Epidermal melanocyte (primary cell): Measurements from ENCODE around the gene KLHL40.

Experiments used
- DNase-seq: peaks from one replicate; pipeline ENCODE4 v3.0.0; 2011; ENCODE audit warnings: low spot score; ENCODE audit not compliant: insufficient read length

The KLHL40 gene

GRCh38 chr3:42685363-42685881, at the start of gene KLHL40:
Gene KLHL40, plus strand, starts transcription at chr3:42685537. Its CDS starts 82 bp downstream, at chr3:42685619.
- DNase-seq = no peak

DNA sequence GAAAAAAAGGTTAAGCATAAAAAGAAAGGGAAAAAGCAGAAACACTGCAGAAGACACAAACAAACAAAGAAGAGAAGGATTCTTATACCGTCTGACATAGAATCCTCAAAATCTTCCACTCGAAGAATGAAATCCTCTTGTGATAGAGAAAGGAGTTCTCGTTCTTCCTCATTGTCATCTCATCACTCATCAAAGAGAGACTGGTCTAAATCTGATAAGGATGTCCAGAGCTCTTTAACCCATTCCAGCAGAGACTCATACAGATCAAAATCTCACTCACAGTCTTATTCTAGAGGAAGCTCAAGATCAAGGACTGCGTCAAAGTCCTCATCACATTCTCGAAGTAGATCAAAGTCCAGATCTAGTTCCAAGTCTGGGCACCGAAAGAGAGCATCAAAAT, 48.3 kb upstream of the KLHL40 start:
- no peak for DNase-seq

- DNase-seq = no peak
Observed at GRCh38 chr3:42638339-42638842, 46.9 kb upstream of the KLHL40 start.

DNA sequence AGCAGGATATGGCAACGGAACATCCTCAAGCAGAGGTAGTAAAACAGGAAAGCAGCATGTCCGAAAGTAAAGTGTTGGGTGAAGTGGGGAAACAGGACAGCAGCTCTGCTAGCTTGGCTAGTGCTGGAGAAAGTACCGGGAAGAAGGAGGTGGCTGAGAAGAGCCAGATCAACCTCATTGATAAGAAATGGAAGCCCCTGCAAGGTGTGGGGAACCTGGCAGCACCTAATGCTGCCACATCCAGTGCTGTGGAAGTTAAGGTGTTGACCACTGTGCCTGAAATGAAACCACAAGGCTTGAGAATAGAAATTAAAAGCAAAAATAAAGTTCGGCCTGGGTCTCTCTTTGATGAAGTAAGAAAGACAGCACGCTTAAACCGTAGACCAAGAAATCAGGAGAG, 46.1 kb upstream of the KLHL40 start:
- no peak for DNase-seq

DNA sequence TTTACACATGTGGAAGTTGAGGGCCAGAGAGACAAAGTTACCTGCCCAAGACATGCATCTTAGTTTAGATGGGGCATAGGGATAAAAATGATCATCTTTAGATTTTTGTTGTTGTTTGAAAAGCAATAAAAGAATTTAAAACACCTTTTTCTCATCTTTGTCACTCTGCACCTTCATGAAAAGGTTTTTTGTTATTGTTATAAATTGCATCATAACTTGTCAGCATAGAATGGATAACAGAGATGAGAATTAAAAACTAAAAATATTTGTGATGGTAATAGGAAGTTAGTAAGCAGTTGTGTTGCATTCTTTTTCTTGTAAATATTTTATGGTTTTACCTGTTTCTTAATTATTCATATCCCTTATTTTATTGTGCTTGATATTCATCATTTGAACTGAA, 45.2 kb upstream of the KLHL40 start:
- DNase-seq = no peak

DNA sequence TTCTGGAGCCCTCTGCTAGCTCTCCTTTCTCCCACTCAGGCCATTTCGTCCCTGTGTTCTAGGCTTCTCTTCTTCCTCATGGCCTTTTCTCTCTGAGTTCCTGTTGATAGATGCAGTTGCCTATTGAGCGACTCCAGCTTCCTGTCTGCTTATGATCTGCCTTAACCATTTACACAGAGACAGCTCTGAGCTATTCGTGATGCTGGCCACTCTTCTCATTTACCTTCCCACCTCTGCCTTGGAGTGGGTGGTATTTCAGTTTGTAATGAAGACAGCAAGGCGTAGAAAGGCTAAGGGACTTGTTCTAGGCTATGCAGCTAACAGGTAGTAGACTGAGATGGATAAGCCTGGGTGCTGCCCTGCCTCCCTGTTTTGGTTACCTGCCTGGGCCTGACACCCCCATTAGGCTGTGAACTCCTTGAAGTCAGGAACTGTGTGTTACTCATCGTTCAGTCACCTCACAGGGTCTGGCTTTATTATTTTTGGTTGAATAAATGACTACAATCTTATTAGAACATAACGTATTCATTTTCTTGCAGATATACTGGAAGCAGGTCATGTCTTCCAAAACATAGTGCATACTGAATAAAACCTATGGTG, 44.5 kb upstream of the KLHL40 start:
- DNase-seq = no peak

- no peak for DNase-seq
Observed at GRCh38 chr3:42647821-42648459, 37.4 kb upstream of the KLHL40 start.

DNA sequence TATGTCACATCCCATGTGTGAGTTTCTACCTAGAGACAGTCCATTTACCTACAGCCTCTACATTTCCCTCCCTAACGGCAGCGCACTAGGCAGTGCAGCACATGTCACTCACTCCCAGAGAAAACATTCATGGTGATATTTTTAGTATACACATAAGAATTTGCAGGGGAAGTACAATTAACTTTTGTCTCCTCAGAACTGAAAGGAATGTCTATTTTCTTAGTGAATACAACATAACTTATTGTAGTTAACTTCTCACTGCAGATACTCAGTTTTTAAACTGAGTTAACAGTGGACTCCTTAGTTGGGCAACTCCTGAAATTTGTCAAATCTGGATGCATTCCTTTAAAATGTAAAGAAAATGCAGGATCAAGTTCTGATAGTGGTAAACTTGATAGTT, 36.3 kb upstream of the KLHL40 start:
- DNase-seq = no peak

DNA sequence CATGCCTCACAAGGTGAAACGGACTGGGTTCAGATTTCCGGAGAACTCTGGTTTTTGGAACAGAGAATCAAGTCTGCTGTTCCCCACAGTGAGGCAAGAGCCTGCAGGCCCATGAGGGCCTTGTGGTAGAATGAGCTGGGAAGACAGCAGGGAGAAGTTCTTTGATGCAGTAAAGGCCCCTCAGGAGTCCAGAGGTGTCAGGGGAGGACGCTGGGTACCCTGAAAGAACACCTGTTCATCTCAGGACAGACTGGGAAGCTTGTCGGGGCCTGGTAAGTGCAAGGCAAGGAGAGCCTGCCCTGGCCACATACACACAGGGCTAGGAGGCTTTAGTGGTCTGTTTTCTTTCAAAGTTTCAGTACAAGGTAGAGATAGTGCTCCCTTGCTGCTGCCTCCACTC, 35.6 kb upstream of the KLHL40 start:
- no peak for DNase-seq

DNA sequence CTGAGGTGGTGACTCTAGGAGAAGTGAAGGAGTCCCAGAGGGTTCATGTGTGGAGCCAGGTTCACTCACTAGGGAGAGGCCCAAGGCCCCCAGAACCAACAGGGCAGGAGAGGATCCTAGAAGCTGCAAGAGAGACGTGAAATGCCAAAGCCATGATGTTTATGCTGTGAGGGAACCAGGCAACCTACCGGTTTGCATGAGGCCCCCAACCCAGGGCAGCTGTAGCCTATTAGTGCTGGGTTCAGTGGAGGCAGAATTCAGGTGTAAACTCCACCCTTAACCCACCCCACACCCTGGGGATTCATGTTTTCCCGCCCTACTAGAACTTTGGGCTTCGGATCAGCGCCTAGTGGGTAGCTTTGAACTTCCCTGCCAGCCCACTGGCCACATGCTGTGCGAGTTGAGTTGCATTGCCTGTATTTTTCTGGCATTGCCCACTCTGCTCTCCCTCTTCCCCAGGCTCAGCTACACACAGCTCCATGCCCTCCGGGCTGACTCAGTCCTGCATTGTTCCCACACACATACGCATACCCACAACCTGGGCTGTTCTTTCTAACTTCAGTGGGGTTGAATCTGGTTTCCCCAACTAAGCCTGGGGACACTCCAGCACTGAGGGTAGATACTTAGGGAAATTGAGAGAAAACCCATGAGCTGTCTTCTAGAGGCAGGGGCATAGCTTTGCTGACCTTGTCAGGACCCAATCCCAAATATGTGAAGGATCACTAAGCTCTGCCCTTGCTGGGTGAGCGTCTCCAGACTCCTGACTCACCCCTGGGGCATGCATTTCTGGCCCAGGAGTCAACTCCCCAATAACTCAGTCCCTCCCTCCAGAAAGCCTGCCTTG, 33.9 kb upstream of the KLHL40 start:
- DNase-seq = no peak

DNA sequence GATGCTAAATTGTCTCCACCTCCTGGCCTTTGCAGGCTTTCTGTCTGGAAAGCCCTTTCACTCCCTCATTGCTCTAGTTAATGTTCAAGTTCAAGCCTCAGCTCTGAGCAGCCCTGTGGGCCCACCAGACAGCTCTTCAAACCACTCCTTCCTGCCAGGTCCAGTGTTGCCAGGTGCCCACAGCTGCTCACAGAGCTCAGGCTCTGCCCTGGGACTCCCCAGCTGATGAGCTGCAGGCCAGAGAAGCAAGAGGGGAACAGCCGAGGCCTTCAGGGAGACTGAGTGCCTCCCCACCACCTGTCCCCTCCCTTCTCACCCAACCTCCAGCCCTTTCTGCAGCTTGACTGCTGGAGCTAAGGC, 33.1 kb upstream of the KLHL40 start:
- DNase-seq = no peak

DNA sequence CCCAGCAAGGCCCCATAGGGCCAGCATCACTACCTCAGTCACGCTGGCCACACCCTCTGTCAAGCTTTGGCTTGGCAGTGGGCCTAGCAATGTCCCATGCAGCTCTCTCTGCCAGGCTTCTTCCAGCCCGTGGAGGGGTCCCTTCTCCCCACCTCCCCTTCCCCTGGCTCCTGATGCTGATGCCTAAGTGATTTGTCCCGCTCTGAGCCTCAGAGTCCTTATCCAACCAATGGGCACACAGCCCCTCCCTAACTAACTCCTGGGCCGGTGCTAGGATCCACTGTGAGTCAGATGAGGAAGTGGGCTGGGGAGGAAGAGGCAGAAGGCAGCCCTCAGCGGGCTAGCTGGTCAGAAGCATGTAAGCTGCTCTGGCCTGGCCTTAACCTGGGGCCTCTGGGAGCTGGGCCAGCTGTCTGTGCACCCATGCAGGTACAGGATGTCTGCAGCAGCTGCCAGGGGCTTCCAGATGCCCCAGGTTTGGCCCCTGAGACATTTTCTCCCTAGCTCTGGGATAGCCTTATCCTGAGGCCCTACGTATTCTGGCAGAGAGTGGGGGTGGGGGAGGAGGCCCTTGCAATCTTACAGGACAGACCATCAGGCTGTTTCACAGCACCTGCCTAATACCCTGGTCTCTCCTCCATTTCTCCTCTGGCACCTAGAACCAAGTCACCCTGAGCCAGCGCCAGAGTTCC, 32.6 kb upstream of the KLHL40 start:
- DNase-seq = no peak

DNA sequence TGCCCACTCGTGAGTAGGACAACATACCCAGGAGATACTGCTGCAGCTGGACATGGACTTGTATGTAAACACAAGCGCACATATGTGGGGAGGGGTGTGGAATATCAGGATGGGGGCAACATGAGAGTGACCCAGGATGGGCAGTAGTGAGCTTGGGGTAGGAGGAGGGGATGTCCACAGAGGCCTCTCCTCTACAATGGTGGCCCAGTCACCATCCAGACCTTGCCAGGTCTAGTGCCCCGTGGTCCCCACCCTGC, 32.1 kb upstream of the KLHL40 start:
- DNase-seq = no peak

DNA sequence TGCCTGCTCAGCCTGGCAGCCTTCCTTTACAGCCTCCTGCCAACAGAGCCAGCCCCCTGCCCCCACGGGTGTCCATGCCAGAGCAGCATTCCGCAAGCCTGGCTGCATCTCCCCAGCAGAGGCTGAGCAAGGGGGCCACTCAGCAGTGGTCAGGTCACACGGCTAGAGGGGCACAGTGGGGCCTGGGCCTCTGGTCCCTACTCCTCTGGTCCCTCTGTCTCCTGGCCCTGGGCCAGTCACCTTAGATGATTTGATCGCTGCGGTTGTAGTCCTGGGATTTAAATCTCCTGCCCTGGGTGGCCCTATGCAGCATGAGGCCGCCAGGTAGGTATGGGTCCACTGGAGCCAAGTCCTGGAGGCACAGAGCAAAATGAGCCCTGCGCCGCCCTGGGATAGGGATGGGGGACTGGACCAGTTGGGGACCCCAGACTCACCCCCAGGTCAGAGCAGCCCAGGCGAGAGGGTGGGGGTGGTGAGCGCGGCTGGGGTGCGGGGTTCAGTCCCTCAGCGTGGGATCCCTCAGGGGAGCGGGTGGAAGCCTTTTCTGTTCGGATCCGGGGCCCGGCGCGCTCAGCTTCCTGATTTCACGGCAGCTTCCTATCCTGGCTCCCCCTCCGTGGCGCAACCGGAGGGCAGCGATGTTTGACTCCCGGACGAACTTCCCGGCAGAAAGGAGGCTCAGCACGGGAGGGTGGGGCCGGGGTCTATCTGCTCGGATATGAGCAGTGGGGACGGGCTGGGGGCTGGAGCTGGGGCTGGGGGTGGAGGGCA, 31.6 kb upstream of the KLHL40 start, which contains the start of gene ZBTB47:
Gene ZBTB47 (plus strand): TSS at position 138 of the 771 bp plus-strand sequence. CDS start 4,659 bp downstream, outside the sequence.
- DNase-seq = no peak

GRCh38 chr3:42654331-42655201, 30.8 kb upstream of the KLHL40 start:
- peak; percentile 69 for DNase-seq

DNA sequence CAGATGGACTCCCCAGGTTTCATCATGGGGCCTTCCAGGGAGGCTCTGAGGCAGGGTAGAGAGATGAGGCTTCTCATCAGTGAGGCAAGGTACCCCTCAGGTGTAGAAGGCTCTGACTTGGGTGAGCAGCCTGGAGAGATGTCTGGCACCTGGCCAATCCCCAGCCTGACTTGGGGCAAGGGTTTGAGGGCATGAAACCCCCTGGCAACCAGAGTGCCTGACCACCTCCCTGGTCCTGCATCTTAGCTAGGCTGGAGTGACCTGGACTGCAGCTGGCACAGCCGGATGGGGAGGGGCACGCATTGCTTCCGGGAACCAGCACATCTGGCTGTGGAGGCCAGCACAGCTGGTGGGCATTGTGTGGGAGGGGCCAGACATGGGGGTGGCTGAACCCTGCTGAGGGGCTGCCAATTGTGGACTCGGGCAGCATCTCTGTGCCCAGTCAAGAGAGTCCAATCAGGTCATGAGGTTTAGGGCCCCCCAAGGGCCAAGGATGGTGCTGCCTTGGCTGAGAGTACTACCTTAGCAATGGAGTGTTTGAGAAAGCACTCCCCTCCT, 29.9 kb upstream of the KLHL40 start:
- no peak for DNase-seq

DNA sequence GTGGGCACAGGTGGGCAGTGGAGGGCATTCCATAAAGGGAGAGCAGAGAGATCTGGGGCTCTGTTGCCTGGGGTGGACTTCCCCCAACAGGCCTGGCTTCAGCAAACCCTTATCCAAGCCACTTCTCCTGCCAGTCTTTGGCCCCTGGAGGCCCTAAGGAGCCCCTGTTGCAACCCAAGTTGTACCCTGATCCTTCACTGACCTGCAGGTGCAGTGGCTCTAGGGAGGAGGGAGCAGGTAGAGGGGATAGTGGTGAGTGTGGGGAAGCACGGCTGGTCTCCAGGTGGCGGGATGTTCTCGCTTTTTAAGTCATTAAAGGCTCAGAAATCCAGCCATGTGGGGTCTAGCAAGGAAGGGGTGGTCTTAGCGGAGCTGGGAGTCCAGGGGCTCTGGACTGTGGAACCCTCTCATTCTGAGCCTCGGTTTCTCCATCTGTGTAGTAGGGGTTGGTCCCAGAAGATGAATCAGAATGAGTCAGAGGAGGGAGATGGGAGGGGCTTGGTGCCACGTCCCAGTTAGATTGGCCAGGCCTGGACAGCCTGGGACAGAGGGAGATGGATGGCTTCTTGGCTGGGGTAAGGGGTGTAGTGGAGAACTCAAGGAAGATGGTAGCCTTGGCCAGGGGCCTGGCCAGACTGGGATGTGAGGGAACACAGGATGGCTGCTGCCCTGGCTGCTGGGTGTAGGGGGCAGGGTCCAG, 29.2 kb upstream of the KLHL40 start:
- DNase-seq = no peak

GRCh38 chr3:42656680-42657610, 28.4 kb upstream of the KLHL40 start:
- DNase-seq = no peak
